Spinal cord (tissue), 10 donors: ENCODE measurements around the gene PRTG. TPM values are rescaled to one million over a fixed set of nuclear protein-coding genes. Genes with fewer than 3 reads are reported as not detected.
"Not testable (repeated sequence)": the region's sequence is repeated elsewhere in the genome, so short reads cannot be mapped to it uniquely, and the experiment has no call there.

Experiments
- DNase-seq, 6 donors: peaks; one replicate each; pipeline versions ENCODE4 v3.0.0 to v3.0.0-alpha.2; 2013 to 2015; ENCODE audit warnings: low spot score in 6 of 6, low read depth in 4 of 6
- H3K27ac ChIP-seq: one replicate; pipeline ENCODE4 v1.5.1; 2013; ENCODE audit warnings: low read depth, low read length, control low read depth
- H3K27me3 ChIP-seq: one replicate; pipeline ENCODE4 v1.6.1; 2013; ENCODE audit warnings: low read length; ENCODE audit not compliant: control insufficient read depth, insufficient read depth
- H3K36me3 ChIP-seq: one replicate; pipeline ENCODE4 v1.6.1; 2013; ENCODE audit warnings: low read length; ENCODE audit not compliant: control insufficient read depth, insufficient read depth
- H3K4me1 ChIP-seq: one replicate; pipeline ENCODE4 v1.6.1; 2013; ENCODE audit warnings: low read length; ENCODE audit not compliant: control insufficient read depth, insufficient read depth
- H3K4me3 ChIP-seq: one replicate; pipeline ENCODE4 v1.5.1; 2013; ENCODE audit warnings: low read depth, low read length, control low read depth
- H3K9me3 ChIP-seq: one replicate; pipeline ENCODE4 v1.6.1; 2013; ENCODE audit warnings: low read length; ENCODE audit not compliant: control insufficient read depth, insufficient read depth
- WGBS: methylation state at CpG from one replicate; pipeline ENCODE4 v1.1.5; 2013; ENCODE audit warnings: missing lambda C conversion rate; ENCODE audit not compliant: insufficient coverage; 5-methylcytosine and 5-hydroxymethylcytosine counted together
- polyA plus RNA-seq, 2 donors: library from polyadenylated mRNA; unstranded; fragments of 120-200 nt; gene quantifications; one replicate each; pipeline ENCODE4 v1.2.1, GENCODE V29; 2013; ENCODE audit not compliant: insufficient read length in 2 of 2
- total RNA-seq, 2 donors: library from RNA; depleted of rRNA in 1 of 2; stranded (reverse); fragments of 120-200 nt in 1 of 2; fragments of >200 nt in 1 of 2; gene quantifications; one replicate each; pipeline versions ENCODE4 v1.2.3 to v1.2.4, GENCODE V29; 2013 to 2014
- donor health status: healthy.

The PRTG gene
- total and polyA plus RNA-seq, 4 donors, result 3.0 to 11.9 (median 7.5) TPM

DNA sequence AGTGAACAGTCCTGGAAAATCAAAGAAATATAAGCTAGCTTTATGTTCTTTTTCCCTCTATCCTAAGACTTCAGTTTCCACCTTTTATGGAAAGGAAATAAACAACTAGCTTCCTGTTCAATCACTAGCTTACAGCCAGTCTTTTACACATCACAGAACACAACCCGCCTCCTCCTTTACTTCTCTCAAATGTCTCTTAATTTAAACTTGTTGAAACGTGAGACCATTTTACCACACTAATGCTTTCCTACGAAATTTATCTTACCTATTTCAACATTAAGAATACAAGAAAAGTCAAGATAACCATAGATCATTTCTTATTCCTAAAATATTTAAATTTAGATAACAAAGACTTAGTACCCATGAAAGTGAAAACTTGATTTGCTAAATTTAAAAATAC is 6.2 kb downstream of the PRTG start:
- H3K4me1 ChIP-seq, result peaks cover 4% of the 10 kb centered on the region
- H3K27ac ChIP-seq, result no peak overlapping the region
- H3K36me3 ChIP-seq, result no peaks in the 10 kb centered on the region
- H3K27me3 ChIP-seq, result peaks cover 21% of the 10 kb centered on the region
- H3K4me3 ChIP-seq, result no peak overlapping the region
- no peak for DNase-seq
- H3K9me3 ChIP-seq, result no peaks in the 10 kb centered on the region
- WGBS, result 29% methylated on average over 1 of the region's 3 CpGs

DNA sequence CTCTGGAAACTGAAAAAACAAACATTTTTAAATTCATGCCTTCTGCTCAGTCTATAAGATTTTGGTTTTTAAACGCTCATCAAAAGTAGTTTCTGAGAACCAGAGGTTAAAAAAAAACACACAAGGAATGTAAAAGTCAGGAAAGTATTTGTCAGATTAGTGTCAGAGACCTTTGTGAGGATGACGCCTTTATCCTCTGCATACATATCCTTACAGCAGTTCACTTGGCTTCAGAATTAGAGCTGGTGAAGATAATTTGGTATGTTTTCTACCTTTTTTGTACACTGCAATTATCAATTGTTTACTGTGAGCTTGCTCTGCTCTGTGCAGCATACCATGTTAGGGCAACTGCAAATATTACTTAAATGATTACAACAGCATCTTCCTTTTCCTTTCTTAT is 8.3 kb downstream of the PRTG start:
- H3K27me3 ChIP-seq, result peaks cover 1% of the 10 kb centered on the region
- no peaks in the 10 kb centered on the region for H3K9me3 ChIP-seq
- no CpG with 5 or more reads among the region's 2 CpGs for WGBS
- DNase-seq, result no peak
- H3K4me3 ChIP-seq, result no peak overlapping the region
- H3K27ac ChIP-seq, result no peak overlapping the region
- H3K36me3 ChIP-seq, result no peaks in the 10 kb centered on the region
- H3K4me1 ChIP-seq, result no peaks in the 10 kb centered on the region

DNA sequence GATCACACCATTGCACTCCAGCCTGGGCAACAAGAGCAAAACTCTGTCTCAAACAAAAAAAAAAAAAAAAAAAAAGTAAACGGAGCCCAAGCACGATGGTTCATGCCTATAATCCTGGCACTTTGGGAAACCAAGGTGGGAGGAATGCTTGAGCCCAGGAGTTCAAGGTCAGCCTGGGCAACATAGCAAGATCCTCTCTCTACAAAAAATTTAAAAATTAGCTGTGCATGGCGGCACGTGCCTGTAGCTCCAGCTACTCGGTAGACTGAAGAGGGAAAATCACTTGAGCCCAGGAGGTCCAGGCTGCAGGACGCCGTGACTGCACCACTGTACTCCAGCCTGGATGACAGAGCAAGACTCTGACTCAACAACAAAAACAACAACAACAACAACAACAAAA is 9.5 kb downstream of the PRTG start:
- 90% methylated on average over 5 of the region's 7 CpGs for WGBS
- not testable (repeated sequence) for H3K4me3 ChIP-seq, H3K27me3 ChIP-seq, H3K4me1 ChIP-seq, DNase-seq, H3K9me3 ChIP-seq, H3K27ac ChIP-seq, H3K36me3 ChIP-seq

DNA sequence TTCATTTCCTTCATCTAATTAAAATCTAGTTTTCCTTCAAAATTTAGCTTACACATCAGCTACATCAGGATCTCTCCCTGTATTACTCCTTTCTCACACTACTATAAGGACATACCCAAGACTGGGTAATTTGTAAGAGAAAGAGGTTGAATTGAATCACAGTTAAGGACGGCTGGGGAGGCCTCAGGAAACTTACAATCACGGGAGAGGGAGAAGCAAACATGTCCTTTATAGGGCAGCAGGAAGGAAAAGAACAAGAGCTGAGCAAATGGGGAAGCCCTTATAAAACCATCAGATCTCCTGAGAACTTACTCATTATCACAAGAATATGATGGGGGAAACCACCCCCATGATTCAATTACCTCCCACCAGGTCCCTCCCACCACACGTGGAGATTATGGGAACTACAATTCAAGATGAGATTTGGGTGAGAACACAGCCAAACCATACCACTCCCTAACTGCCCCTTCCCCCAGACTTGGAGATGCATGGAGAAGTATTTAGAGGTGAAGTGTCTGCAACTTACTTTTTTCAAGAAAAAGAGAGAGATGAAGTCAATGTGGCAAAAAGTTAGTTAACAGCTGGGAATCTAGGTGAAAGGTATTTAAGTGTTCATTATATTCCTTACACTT is 21.3 kb downstream of the PRTG start:
- no peak for DNase-seq
- no peak overlapping the region for H3K4me3 ChIP-seq
- H3K27ac ChIP-seq, result no peak overlapping the region
- no peaks in the 10 kb centered on the region for H3K27me3 ChIP-seq
- no peaks in the 10 kb centered on the region for H3K36me3 ChIP-seq
- peaks cover 2% of the 10 kb centered on the region for H3K9me3 ChIP-seq
- WGBS, result no CpG with 5 or more reads among the region's 3 CpGs
- H3K4me1 ChIP-seq, result no peaks in the 10 kb centered on the region

DNA sequence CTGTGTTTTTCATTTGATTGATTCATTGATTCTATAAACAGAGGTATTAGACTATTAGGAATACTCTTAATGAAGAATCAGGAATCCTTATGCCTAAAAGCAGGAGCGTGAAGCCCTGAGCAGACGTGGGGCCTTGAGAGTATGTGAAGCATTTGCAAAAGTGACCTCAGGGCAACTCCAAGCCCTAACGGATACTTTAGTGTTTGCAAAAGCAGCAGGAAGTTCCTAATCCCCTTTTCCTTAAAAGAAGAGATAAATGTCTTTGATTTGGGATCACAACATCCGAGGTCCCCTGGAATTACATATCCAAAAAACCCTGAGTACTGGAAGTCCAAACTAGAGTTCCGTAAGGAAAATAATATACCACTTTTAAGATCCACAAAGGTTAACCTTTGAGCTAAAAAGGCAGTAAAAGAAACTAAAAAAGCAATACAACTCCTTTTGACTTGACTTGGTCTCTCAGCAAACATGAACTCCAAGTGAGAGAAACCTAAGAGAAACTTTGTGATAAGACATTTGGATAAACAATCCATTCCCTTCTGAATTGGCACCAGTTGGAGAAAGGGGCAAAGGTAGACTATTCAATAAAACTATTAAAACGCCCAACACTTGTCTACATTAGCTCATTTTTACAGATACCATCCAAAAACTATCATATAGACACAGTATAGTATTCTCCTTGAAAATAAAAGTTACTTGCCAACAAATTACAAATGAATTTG is 27.4 kb downstream of the PRTG start:
- Histone ChIP-seq H3K9me3 (no peaks in the 10 kb centered on the region), H3K4me1 (no peaks in the 10 kb centered on the region), H3K27ac (no peak overlapping the region), H3K4me3 (no peak overlapping the region), H3K27me3 (no peaks in the 10 kb centered on the region), H3K36me3 (no peaks in the 10 kb centered on the region)
- WGBS, result 50% methylated on average over 2 of the region's 6 CpGs
- DNase-seq, result no peak

DNA sequence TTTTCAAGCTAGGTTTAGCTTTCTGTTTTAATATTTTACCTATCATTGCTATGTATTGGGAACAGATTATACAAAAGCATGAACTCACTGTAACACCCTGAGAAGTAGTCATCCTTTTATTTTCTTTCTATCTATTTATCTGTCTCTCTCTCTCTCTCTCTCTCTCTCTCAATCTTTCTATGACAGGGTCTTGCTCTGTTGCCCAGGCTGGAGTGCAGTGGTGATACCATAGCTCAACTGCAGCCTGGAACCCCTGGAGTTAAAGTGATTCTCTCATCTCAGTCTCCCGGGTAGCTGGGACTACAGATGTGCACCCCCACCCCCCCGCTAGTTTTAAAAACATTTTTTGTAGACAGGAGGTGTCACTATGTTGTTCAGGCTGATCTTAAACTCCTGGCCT is 28.9 kb downstream of the PRTG start:
- Histone ChIP-seq H3K27me3 (no peaks in the 10 kb centered on the region), H3K36me3 (no peaks in the 10 kb centered on the region), H3K4me3 (no peak overlapping the region), H3K27ac (no peak overlapping the region), H3K4me1 (no peaks in the 10 kb centered on the region), H3K9me3 (no peaks in the 10 kb centered on the region)
- no CpG with 5 or more reads among the region's 2 CpGs for WGBS
- DNase-seq, result no peak

DNA sequence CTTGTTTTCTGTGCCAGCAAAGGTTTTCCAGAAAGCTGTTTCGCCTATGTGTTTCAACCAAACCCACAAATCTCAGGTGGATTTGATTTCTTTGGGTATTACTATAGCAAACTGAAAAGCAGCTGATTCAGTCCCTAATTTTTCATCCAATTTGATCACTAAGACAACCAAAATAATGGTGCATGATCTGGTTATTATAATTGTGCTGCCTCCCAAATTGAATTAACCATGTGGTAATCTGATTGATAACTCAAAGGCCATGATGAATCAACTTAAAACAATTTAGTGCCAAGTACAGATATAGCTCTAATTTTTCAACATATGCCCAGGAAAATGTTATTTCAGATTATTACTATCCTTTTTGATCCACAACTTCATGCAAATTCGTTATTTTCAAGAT is 30.6 kb downstream of the PRTG start:
- WGBS, result no CpG with 5 or more reads among the region's 2 CpGs
- H3K4me1 ChIP-seq, result no peaks in the 10 kb centered on the region

DNA sequence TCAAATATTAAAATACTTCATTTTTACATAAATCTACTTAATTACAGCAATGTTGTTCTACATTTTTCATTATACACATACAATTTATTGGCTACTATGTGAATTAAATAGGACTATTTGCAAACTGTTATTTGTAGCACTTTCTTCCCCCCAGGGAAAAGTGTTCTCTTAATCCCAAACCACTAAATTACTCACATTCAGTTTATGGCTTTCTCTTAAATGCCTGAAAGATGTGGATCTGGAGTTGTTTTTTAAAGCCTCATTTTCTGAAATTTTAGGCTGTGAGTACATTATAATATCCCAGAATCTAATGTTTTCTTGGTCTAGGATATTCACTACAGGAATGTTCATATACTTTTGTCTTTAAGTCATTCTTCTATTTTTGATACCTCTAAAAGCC is 32.7 kb downstream of the PRTG start:
- Histone ChIP-seq H3K27me3 (no peaks in the 10 kb centered on the region), H3K9me3 (no peaks in the 10 kb centered on the region), H3K36me3 (no peaks in the 10 kb centered on the region), H3K4me3 (no peak overlapping the region), H3K27ac (no peak overlapping the region), H3K4me1 (no peaks in the 10 kb centered on the region)
- DNase-seq, result no peak

More for the DNA sequence above, 30.6 kb downstream of the PRTG start:
- no peak overlapping the region for H3K4me3 ChIP-seq
- no peaks in the 10 kb centered on the region for H3K36me3 ChIP-seq
- H3K27me3 ChIP-seq, result no peaks in the 10 kb centered on the region
- H3K27ac ChIP-seq, result no peak overlapping the region
- H3K9me3 ChIP-seq, result no peaks in the 10 kb centered on the region
- no peak for DNase-seq

DNA sequence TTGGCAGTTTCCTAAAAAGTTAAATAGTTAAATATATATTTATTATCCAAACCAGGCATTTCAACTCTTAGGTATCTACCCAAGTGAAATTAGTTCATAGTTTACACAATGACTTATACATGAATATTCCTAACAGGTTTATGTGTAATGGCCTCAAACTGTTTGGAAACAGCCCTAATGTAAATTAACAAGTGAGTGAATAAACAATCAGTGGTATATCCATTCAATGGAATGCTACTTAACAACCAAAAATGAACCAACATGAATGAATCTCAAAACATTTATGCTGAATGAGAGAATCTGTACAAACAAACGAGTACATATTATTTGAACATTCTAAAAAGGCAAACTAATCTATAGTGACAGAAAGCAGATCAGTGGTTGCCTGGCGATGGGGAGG is 33.5 kb downstream of the PRTG start:
- WGBS, result no CpG with 5 or more reads among the region's 2 CpGs
- H3K27ac ChIP-seq, result no peak overlapping the region
- no peak overlapping the region for H3K4me3 ChIP-seq
- H3K4me1 ChIP-seq, result no peaks in the 10 kb centered on the region
- DNase-seq, result no peak
- H3K36me3 ChIP-seq, result no peaks in the 10 kb centered on the region
- H3K9me3 ChIP-seq, result no peaks in the 10 kb centered on the region
- H3K27me3 ChIP-seq, result no peaks in the 10 kb centered on the region

DNA sequence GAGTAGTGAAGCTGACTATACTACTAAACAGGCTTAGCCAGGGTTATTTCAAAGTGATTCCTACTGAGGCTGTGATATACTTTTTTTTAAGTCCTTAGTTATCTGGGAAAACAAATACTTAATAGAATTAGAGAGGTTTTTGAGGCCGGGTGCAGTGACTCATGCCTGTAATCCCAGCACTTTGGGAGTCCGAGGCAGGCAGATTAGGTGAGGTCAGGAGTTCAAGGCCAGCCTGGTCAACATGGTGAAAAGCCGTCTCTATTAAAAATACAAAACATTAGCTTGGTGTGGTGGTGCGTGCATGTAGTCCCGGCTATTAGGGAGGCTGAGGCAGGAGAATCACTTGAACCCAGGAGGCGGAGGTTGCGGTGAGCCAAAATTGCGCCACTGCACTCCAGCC is 34.2 kb downstream of the PRTG start:
- 48% methylated on average over 3 of the region's 8 CpGs for WGBS
- Histone ChIP-seq H3K4me1 (no peaks in the 10 kb centered on the region), H3K27me3 (no peaks in the 10 kb centered on the region), H3K4me3 (no peak overlapping the region), H3K36me3 (no peaks in the 10 kb centered on the region), H3K27ac (no peak overlapping the region), H3K9me3 (no peaks in the 10 kb centered on the region)
- DNase-seq, result no peak
